HepG2 (cell line): ENCODE measurements around the gene ABCF1. TPM values are rescaled to one million over a fixed set of nuclear protein-coding genes. Genes with fewer than 3 reads are reported as not detected.

Experiments used
- BRD4 ChIP-seq: sonication (generic); formaldehyde crosslinking; IDR thresholded peaks from 2 replicates; pipeline ENCODE4 v1.4.0; 2020; ENCODE audit warnings: missing genetic modification reagents
- NFYC ChIP-seq: IDR thresholded peaks from 2 replicates; pipeline ENCODE4 v1.6.1; 2016; ENCODE audit warnings: missing genetic modification reagents, missing compliant biosample characterization
- ZBTB7B ChIP-seq: sonication (generic); formaldehyde crosslinking; IDR thresholded peaks from 2 replicates; pipeline ENCODE4 v1.4.0; 2020; ENCODE audit warnings: missing genetic modification reagents
- ZFX ChIP-seq: sonication (generic); formaldehyde crosslinking; IDR thresholded peaks from 2 replicates; pipeline ENCODE4 v1.4.0; 2020; ENCODE audit warnings: mild to moderate bottlenecking, low read depth, missing genetic modification reagents, moderate library complexity
- ZFYVE20 ChIP-seq: sonication (generic); formaldehyde crosslinking; IDR thresholded peaks from 2 replicates; pipeline ENCODE4 v1.8.0; 2023; ENCODE audit warnings: low read depth, mild to moderate bottlenecking, moderate library complexity, missing genetic modification reagents, borderline replicate concordance
- ZNF24 ChIP-seq: fragments of 450-650 bp; IDR thresholded peaks from 2 replicates; pipeline ENCODE4 v1.6.1; 2017; ENCODE audit warnings: antibody characterized with exemption, mild to moderate bottlenecking
- ZNF432 ChIP-seq: sonication (generic); formaldehyde crosslinking; IDR thresholded peaks from 2 replicates; pipeline ENCODE4 v1.5.0; 2020; ENCODE audit warnings: missing genetic modification reagents, mild to moderate bottlenecking, borderline replicate concordance
- polyA plus RNA-seq, 8 experiments: library from polyadenylated mRNA; depleted of rRNA in 3 of 8; stranded (reverse) in 7 of 8; unstranded in 1 of 8; fragments of >200 nt; fragmentation: Illumina TruSeq in 4 of 8; extraction: Trizol in 4 of 8; gene quantifications; 2 replicates each; pipeline versions ENCODE4 v1.2.1 to v1.2.3, GENCODE V29; 2011 to 2016; ENCODE audit warnings: low read depth in 4 of 8, missing spikeins in 1 of 8, mixed read lengths in 1 of 8; ENCODE audit not compliant: insufficient read depth in 1 of 8
- total RNA-seq, 5 experiments: library from RNA; depleted of rRNA; stranded (reverse); fragments of >200 nt; fragmentation: Illumina TruSeq; extraction: Trizol; gene quantifications; 2 replicates each; pipeline ENCODE4 v1.2.3, GENCODE V29; 2016; ENCODE audit warnings: low read depth in 1 of 5
- TF ChIP-seq, protein P1 (sequence below): sonication (generic); formaldehyde crosslinking; IDR thresholded peaks from 2 replicates; pipeline ENCODE4 v1.5.1; 2020; ENCODE audit warnings: missing genetic modification reagents, mild to moderate bottlenecking, borderline replicate concordance
- TF ChIP-seq, protein P2 (sequence below): sonication (generic); formaldehyde crosslinking; IDR thresholded peaks from 2 replicates; pipeline ENCODE4 v1.4.0; 2020; ENCODE audit warnings: missing genetic modification reagents
- TF ChIP-seq, protein P3 (sequence below): sonication (generic); formaldehyde crosslinking; IDR thresholded peaks from 2 replicates; pipeline ENCODE4 v1.8.1; 2023; ENCODE audit warnings: missing genetic modification reagents, inconsistent platforms, borderline replicate concordance
- TF ChIP-seq, protein P4 (sequence below): sonication (generic); formaldehyde crosslinking; IDR thresholded peaks from 2 replicates; pipeline ENCODE4 v1.8.1; 2023; ENCODE audit warnings: mild to moderate bottlenecking, missing genetic modification reagents
- TF ChIP-seq, protein P5 (sequence below): IDR thresholded peaks from 2 replicates; pipeline ENCODE4 v1.6.1; 2016
- TF ChIP-seq, protein P6 (sequence below), 2 experiments: IDR thresholded peaks; 2 replicates each; pipeline ENCODE4 v1.6.1; 2011 to 2012; ENCODE audit warnings: low read length in 2 of 2, borderline replicate concordance in 1 of 2, low read depth in 1 of 2, mild to moderate bottlenecking in 1 of 2, moderate library complexity in 1 of 2
- TF ChIP-seq, protein P7 (sequence below): IDR thresholded peaks from 2 replicates; pipeline ENCODE4 v1.6.1; 2016; ENCODE audit warnings: missing biosample characterization, missing genetic modification reagents, low read depth

Gene ABCF1
- total and polyA plus RNA-seq, 2 of the 13 experiments (the other 11 are each of a cell fraction or from before 2014, with no cell fraction given), result 25.4 to 98.9 TPM

DNA sequence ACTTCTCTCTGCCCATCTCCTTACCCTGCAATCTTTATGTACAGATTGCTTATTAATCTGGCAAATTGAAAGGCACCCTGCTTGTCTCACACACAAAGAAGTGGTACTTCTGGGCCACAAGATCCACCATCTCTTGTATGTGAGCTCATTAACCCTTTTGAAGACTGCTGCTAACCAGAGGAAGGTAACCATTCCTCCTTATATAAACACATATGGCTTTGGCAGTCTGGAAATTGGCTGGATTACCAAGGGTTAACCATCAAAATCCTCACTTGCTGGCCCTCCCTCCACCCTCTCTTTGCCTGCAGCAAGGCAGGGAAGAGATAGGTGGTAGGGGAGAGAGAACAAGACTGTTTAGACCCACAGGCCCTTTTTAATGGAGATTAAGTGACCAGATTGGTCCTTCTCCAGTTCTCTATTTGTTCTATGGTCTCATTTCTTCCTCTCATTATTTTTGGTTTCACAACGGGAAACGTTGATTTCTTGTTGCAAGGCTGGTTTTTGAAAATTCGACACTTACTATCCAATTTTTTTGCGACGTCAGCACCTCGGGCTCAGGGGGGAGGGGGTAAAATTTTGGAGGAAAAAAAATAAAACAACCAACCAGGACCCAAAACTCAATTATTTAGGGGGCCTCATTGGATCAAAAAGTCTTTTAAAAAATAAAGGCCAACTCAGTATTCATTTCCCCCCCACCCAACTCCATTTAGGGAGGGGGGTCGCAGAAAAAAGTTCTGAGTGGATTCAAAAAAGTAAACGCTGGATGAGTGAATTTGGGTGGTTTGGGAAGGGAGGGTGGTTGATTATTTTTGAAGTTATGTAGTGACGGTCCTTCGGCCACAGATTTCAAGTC lies 44.9 kb downstream of the ABCF1 start (continued):
- TF ChIP-seq, protein P1, sequence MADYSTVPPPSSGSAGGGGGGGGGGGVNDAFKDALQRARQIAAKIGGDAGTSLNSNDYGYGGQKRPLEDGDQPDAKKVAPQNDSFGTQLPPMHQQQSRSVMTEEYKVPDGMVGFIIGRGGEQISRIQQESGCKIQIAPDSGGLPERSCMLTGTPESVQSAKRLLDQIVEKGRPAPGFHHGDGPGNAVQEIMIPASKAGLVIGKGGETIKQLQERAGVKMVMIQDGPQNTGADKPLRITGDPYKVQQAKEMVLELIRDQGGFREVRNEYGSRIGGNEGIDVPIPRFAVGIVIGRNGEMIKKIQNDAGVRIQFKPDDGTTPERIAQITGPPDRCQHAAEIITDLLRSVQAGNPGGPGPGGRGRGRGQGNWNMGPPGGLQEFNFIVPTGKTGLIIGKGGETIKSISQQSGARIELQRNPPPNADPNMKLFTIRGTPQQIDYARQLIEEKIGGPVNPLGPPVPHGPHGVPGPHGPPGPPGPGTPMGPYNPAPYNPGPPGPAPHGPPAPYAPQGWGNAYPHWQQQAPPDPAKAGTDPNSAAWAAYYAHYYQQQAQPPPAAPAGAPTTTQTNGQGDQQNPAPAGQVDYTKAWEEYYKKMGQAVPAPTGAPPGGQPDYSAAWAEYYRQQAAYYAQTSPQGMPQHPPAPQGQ, result no peak; the same call in 1 of the 2 replicates
- TF ChIP-seq ZNF432 (no peak), ZNF24 (no peak), ZFYVE20 (no peak), NFYC (CRISPR knock-in tag) (no peak), ZBTB7B (no peak; the same call in 1 of the 2 replicates), ZFX (CRISPR knock-in tag) (no peak), BRD4 (CRISPR knock-in tag) (no peak)
- TF ChIP-seq, protein P2, sequence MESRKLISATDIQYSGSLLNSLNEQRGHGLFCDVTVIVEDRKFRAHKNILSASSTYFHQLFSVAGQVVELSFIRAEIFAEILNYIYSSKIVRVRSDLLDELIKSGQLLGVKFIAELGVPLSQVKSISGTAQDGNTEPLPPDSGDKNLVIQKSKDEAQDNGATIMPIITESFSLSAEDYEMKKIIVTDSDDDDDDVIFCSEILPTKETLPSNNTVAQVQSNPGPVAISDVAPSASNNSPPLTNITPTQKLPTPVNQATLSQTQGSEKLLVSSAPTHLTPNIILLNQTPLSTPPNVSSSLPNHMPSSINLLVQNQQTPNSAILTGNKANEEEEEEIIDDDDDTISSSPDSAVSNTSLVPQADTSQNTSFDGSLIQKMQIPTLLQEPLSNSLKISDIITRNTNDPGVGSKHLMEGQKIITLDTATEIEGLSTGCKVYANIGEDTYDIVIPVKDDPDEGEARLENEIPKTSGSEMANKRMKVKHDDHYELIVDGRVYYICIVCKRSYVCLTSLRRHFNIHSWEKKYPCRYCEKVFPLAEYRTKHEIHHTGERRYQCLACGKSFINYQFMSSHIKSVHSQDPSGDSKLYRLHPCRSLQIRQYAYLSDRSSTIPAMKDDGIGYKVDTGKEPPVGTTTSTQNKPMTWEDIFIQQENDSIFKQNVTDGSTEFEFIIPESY (CRISPR knock-in tag), result no peak
- TF ChIP-seq, protein P3, sequence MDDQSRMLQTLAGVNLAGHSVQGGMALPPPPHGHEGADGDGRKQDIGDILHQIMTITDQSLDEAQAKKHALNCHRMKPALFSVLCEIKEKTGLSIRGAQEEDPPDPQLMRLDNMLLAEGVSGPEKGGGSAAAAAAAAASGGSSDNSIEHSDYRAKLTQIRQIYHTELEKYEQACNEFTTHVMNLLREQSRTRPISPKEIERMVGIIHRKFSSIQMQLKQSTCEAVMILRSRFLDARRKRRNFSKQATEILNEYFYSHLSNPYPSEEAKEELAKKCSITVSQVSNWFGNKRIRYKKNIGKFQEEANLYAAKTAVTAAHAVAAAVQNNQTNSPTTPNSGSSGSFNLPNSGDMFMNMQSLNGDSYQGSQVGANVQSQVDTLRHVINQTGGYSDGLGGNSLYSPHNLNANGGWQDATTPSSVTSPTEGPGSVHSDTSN (CRISPR knock-in tag), result no peak
- TF ChIP-seq, protein P4, sequence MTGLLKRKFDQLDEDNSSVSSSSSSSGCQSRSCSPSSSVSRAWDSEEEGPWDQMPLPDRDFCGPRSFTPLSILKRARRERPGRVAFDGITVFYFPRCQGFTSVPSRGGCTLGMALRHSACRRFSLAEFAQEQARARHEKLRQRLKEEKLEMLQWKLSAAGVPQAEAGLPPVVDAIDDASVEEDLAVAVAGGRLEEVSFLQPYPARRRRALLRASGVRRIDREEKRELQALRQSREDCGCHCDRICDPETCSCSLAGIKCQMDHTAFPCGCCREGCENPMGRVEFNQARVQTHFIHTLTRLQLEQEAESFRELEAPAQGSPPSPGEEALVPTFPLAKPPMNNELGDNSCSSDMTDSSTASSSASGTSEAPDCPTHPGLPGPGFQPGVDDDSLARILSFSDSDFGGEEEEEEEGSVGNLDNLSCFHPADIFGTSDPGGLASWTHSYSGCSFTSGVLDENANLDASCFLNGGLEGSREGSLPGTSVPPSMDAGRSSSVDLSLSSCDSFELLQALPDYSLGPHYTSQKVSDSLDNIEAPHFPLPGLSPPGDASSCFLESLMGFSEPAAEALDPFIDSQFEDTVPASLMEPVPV (CRISPR knock-in tag), result no peak; the same call in 1 of the 2 replicates
- TF ChIP-seq, protein P5, sequence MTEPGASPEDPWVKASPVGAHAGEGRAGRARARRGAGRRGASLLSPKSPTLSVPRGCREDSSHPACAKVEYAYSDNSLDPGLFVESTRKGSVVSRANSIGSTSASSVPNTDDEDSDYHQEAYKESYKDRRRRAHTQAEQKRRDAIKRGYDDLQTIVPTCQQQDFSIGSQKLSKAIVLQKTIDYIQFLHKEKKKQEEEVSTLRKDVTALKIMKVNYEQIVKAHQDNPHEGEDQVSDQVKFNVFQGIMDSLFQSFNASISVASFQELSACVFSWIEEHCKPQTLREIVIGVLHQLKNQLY (CRISPR knock-in tag), result no peak
- TF ChIP-seq, protein P6, sequence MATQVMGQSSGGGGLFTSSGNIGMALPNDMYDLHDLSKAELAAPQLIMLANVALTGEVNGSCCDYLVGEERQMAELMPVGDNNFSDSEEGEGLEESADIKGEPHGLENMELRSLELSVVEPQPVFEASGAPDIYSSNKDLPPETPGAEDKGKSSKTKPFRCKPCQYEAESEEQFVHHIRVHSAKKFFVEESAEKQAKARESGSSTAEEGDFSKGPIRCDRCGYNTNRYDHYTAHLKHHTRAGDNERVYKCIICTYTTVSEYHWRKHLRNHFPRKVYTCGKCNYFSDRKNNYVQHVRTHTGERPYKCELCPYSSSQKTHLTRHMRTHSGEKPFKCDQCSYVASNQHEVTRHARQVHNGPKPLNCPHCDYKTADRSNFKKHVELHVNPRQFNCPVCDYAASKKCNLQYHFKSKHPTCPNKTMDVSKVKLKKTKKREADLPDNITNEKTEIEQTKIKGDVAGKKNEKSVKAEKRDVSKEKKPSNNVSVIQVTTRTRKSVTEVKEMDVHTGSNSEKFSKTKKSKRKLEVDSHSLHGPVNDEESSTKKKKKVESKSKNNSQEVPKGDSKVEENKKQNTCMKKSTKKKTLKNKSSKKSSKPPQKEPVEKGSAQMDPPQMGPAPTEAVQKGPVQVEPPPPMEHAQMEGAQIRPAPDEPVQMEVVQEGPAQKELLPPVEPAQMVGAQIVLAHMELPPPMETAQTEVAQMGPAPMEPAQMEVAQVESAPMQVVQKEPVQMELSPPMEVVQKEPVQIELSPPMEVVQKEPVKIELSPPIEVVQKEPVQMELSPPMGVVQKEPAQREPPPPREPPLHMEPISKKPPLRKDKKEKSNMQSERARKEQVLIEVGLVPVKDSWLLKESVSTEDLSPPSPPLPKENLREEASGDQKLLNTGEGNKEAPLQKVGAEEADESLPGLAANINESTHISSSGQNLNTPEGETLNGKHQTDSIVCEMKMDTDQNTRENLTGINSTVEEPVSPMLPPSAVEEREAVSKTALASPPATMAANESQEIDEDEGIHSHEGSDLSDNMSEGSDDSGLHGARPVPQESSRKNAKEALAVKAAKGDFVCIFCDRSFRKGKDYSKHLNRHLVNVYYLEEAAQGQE (IDR thresholded peaks at IDR 0.05; ENCODE audit: borderline replicate concordance in 1 of 2, low read depth in 1 of 2, low read length in 2 of 2), result 0 out of 4 replicates have a peak, but pooled peaks of 1 of the 2 experiments have one; percentile 17
- TF ChIP-seq, protein P7, sequence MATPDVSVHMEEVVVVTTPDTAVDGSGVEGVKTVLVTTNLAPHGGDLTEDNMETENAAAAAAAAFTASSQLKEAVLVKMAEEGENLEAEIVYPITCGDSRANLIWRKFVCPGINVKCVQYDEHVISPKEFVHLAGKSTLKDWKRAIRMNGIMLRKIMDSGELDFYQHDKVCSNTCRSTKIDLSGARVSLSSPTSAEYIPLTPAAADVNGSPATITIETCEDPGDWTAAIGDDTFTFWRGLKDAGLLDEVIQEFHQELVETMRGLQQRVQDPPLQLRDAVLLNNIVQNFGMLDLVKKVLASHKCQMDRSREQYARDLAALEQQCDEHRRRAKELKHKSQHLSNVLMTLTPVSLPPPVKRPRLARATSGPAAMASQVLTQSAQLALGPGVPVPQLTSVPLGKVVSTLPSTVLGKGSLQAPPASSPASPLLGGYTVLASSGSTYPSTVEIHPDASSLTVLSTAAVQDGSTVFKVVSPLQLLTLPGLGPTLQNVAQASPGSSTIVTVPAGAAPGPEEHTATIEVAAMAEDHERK (CRISPR knock-in tag), result no peak
